Mucosa of rectum (tissue), 2 donors: Measurements from ENCODE around the gene ARL11.

ENCODE experiments used
- H3K27ac ChIP-seq, 2 donors: one replicate each; pipeline ENCODE4 v1.7.0; 2013; ENCODE audit warnings: inconsistent platforms in 2 of 2, low read depth in 2 of 2, low read length in 2 of 2
- H3K27me3 ChIP-seq, 2 donors: one replicate each; pipeline ENCODE4 v1.7.0; 2013; ENCODE audit warnings: low read length in 2 of 2; ENCODE audit not compliant: control insufficient read depth in 2 of 2, insufficient read depth in 2 of 2
- H3K36me3 ChIP-seq, 2 donors: one replicate each; pipeline ENCODE4 v1.7.0; 2013; ENCODE audit warnings: low read length in 2 of 2; ENCODE audit not compliant: control insufficient read depth in 2 of 2, insufficient read depth in 2 of 2
- H3K4me1 ChIP-seq, 2 donors: one replicate each; pipeline ENCODE4 v1.7.0; 2013; ENCODE audit warnings: low read length in 2 of 2, mild to moderate bottlenecking in 1 of 2; ENCODE audit not compliant: control insufficient read depth in 2 of 2, insufficient read depth in 2 of 2
- H3K4me3 ChIP-seq, 2 donors: one replicate each; pipeline ENCODE4 v1.7.0; 2013; ENCODE audit warnings: low read length in 2 of 2
- H3K9ac ChIP-seq, 2 donors: one replicate each; pipeline ENCODE4 v1.7.0; 2013; ENCODE audit warnings: low read length in 2 of 2, low read depth in 1 of 2, mild to moderate bottlenecking in 1 of 2
- H3K9me3 ChIP-seq, 2 donors: one replicate each; pipeline ENCODE4 v1.7.0; 2013; ENCODE audit warnings: low read length in 2 of 2; ENCODE audit not compliant: control insufficient read depth in 2 of 2
- donor health status: healthy.
- donor health status: Normal muscosa, but diverticular disease.

The ARL11 gene

DNA sequence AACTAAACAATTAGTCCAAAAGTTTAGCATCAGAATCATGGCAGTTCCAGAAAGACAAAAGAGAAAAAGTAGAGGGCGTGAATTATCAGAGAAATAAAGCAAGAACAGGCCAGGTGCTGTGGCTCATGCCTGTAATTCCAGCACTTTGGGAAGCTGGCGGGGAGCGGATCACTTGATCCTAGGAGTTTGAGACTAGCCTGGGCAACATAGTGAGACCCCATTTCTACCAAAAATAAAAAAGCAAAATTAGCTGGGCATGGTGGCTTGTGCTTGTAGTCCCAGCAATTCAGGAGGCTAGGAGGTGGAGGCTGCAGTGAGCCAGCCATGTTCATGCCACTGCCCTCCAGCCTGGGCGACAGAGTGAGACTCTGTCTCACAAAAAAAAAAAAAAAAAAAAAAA lies 18.4 kb downstream of the ARL11 start:
- H3K36me3 ChIP-seq: no peaks in the 10 kb centered on the region
- H3K27ac ChIP-seq: no peak overlapping the region
- no peaks in the 10 kb centered on the region for H3K27me3 ChIP-seq
- H3K4me1 ChIP-seq: no peaks in the 10 kb centered on the region
- no peak overlapping the region for H3K4me3 ChIP-seq
- H3K9ac ChIP-seq: no peak overlapping the region
- no peaks in the 10 kb centered on the region for H3K9me3 ChIP-seq

DNA sequence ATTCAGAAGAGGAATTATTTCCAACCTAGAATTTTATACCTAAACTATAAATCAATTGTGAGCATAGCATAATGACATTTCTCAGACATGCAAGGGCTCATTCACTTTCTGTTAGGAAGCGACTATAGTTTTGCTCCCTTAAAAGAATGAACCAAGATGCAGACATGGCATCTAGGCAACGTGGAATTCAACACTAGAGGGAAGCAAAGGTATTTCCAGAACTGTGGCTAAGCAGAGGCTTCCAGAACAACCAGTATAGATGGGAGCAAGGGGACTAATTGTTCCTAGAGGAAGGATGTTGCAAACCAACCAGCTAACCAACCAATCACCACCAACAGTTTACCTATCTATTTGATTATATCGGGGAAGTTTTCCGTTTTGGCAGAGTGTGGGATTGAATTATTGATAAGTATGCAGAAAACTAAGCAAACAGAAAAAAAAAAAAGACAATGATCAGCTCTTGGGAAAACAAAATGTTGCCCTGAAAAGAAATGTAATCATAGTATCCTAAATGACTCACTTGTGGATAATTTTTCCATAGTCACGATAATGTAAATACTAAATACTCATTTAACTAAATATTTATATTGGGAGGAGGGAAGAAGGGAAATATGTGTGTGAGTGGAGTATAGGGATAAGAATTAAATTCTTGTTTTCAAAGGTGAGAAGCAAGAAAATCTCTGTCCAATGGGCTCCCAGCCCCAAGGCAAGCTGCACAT lies 21.1 kb downstream of the ARL11 start:
- H3K9me3 ChIP-seq: no peaks in the 10 kb centered on the region
- H3K36me3 ChIP-seq: no peaks in the 10 kb centered on the region
- no peak overlapping the region for H3K27ac ChIP-seq
- no peak overlapping the region for H3K9ac ChIP-seq
- no peaks in the 10 kb centered on the region for H3K4me1 ChIP-seq
- no peaks in the 10 kb centered on the region for H3K27me3 ChIP-seq
- no peak overlapping the region for H3K4me3 ChIP-seq

DNA sequence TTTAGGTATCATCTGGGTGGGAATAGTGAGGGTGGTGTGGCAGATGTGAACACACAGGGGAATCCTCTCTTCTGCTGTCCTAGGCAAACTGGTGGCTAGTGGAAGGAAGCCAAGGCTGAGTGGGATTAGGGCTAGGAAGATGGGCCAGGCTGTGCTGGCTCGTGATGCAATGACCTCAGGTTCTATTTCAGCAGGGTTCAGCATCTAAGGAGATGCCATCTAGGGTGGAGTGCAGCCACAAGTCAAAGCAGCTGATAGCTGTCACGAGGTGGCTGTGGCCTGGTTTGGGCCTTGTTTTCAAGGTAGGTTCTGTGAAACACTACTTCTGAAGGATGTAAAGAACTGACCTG lies 21.6 kb downstream of the ARL11 start:
- H3K4me1 ChIP-seq: no peaks in the 10 kb centered on the region
- no peak overlapping the region for H3K9ac ChIP-seq
- no peaks in the 10 kb centered on the region for H3K27me3 ChIP-seq
- no peaks in the 10 kb centered on the region for H3K9me3 ChIP-seq
- H3K4me3 ChIP-seq: no peak overlapping the region
- no peaks in the 10 kb centered on the region for H3K36me3 ChIP-seq
- no peak overlapping the region for H3K27ac ChIP-seq

DNA sequence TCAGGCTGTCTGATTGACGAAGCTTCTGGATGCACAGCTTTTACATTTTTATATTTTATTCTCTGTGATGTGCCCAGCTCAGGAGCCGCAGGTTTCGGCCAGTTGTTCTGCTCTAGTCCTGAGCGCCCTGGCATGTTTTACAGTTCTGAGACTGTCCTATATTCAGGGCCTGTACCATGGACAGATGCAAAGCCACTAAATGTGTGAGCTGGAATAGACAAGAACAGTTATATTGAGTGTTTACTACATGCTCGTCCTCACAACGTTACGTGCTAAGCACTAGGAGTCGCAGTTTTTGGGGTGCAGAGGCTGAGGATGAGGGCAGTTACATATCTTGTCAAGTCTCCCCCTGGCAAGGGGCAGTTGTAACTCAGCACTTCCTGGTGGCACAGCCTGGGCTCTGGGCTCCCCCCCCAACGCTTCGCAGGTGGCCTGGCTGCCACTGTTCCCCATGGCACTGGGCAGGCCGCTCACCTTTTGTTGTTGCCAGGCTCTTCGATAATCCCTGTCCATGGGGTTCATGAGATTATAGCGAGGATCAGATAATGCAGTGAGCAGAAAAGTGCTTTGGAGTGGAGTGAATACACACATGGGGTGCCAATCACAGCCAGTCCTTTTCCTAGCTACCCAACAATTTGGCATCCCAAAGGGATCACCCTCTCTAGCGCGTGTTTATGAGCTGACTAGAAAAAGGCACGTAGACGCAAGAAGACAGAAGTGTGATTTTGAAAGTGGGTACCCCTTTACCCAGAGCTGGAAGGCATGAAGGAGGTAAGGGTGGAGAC lies 23.5 kb downstream of the ARL11 start:
- Histone ChIP-seq H3K27ac (no peak overlapping the region), H3K9ac (no peak overlapping the region), H3K27me3 (no peaks in the 10 kb centered on the region), H3K4me1 (no peaks in the 10 kb centered on the region), H3K36me3 (no peaks in the 10 kb centered on the region), H3K4me3 (no peak overlapping the region), H3K9me3 (no peaks in the 10 kb centered on the region)

DNA sequence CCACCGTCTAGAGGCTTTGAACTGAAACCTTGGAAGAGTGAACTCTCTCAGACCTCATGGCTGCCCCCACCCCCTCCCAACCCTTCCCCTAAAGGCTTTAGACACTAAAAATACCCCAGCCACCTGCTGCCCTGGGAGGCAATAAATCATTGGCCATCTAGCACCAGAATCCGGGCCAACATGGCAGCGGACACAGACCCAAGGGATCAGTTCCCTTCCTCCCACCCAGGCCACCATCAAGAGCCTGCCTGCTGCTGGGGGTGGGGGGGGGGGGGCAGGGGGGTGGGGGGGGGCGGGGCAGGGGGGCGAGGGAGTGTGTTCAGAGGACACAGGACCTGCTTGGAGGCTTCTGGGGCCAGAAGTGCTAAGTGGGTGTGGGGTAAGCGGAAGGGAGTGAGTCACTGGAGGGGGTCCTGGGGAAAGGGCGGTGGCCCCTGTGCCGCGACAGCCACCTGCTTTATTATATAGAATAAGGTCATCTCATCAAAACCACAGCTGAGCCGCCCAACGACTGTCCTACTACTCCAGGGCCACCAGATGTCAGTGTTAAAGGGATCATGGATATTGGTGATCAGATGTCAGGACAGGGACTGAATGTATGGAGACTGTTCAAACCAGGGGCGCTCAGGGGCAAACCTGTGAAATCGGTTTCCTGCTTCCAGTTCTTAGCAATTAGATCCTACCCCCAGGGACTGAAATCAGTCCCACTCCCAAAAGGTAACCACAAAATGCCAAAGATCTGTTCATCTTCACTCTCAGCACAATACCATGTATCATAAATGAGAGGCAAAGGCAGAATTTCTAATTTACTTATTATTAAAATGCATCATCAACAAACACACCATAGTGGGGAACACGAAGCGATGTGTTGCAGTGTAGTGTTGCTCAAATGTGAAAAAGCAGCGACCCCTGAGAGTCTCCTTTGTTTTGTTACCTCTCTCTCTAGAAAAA lies 24.3 kb downstream of the ARL11 start:
- Histone ChIP-seq H3K36me3 (no peaks in the 10 kb centered on the region), H3K4me1 (no peaks in the 10 kb centered on the region), H3K27ac (no peak overlapping the region), H3K4me3 (no peak overlapping the region), H3K9ac (no peak overlapping the region), H3K27me3 (no peaks in the 10 kb centered on the region), H3K9me3 (no peaks in the 10 kb centered on the region)

DNA sequence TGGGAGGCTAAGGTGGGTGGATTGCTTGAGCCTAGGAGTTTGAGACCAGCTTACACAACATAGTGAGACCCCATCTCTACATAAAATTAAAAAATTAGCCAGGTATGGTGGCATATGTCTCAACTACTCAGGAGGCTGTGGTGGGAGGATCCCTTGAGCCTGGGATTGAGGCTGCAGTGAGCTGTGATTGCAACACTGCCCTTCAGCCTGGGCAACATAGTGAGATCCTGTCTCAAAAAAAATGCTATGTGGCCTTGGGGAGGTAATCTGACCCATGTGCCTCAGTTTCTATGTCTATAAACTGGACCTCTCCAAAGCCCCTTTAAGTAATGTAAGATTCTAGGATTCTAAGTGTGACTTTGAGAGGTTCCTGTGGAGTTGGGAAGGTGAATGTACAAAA lies 25.2 kb downstream of the ARL11 start:
- Histone ChIP-seq H3K4me3 (no peak overlapping the region), H3K27ac (no peak overlapping the region), H3K9me3 (no peaks in the 10 kb centered on the region), H3K4me1 (no peaks in the 10 kb centered on the region), H3K36me3 (no peaks in the 10 kb centered on the region), H3K9ac (no peak overlapping the region), H3K27me3 (no peaks in the 10 kb centered on the region)

DNA sequence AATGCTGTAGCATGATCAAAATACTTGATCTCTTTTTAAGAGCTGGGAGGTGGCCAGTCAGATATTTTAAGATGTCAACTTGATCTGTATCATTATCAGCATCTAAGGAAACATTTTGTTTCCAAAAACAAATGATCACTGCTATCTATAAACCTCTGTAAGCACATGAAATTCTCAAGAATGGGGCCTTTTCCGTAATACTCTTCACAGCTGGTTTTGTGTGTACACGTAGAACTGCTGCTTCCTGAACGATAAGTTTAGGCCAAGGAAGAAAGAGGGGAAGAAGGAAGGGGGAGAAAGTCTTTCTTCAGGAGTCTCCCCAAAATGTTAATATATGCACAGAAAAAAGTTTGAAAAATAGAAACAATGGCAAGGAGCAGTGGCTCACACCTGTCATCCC lies 25.7 kb downstream of the ARL11 start:
- no peaks in the 10 kb centered on the region for H3K9me3 ChIP-seq
- H3K36me3 ChIP-seq: no peaks in the 10 kb centered on the region
- no peak overlapping the region for H3K4me3 ChIP-seq
- H3K27me3 ChIP-seq: no peaks in the 10 kb centered on the region
- no peak overlapping the region for H3K9ac ChIP-seq
- no peak overlapping the region for H3K27ac ChIP-seq
- H3K4me1 ChIP-seq: no peaks in the 10 kb centered on the region

DNA sequence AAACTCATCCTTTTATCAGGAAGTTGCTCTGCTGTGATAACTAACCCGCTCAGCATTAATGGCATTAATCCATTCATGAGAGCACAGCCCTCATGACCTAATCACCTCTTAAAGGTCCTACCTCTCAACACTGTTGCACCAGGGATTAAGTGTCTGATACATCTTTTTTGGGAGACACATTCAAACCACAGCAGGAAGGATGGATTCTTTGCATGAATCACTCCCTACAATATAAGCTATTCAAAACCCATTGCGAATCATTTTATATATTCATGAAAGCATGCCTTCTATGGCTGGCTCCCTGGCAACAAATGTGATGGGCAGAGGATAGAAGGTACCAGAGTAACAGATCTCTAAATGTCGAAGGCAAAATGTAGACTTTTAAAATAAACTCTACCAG lies 27.6 kb downstream of the ARL11 start:
- H3K4me1 ChIP-seq: no peaks in the 10 kb centered on the region
- H3K36me3 ChIP-seq: no peaks in the 10 kb centered on the region
- no peak overlapping the region for H3K27ac ChIP-seq
- no peak overlapping the region for H3K4me3 ChIP-seq
- H3K9ac ChIP-seq: no peak overlapping the region
- no peaks in the 10 kb centered on the region for H3K9me3 ChIP-seq
- no peaks in the 10 kb centered on the region for H3K27me3 ChIP-seq

DNA sequence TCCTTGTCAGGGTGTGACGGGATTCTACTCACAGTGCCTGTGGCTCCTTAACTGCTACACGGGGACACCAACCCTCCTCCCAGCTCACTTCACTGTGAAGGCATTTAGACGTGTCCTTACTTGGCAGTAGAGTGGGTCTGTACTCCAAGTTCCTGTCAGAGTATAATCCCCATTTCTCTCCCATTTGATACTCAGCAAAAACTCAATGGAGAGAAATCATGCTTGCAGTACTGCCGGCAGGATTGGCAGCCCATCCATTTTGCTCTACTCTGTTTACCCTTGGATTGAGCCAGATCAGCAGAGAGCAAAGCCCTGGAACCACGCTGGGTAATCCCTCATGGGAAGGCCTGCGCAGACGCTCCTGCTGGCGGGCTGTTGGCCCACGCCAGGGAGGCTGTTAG lies 28.9 kb downstream of the ARL11 start:
- H3K9me3 ChIP-seq: no peaks in the 10 kb centered on the region
- H3K4me1 ChIP-seq: no peaks in the 10 kb centered on the region
- H3K27ac ChIP-seq: no peak overlapping the region
- H3K36me3 ChIP-seq: no peaks in the 10 kb centered on the region
- H3K27me3 ChIP-seq: no peaks in the 10 kb centered on the region
- H3K9ac ChIP-seq: no peak overlapping the region
- no peak overlapping the region for H3K4me3 ChIP-seq

DNA sequence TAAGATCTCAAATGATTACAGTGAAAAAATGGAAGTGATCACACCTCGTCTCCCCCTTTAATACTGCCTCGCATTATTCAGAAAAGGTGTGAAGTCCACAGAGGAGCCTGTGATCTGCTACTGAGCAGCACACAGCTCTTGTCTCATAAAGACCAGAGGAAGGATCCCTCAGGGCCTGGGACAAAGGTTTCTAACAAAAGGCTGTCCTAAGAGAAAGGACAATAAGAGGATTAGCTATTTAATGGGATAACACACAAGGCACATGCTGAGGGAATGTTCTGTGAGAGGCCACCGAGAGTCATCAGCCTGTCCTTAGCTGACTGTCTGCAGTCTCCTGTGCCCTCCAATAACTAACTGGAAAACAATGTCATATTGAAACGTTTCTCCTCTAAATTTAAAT lies 36.3 kb downstream of the ARL11 start:
- Histone ChIP-seq H3K9ac (no peak overlapping the region), H3K9me3 (no peaks in the 10 kb centered on the region), H3K4me1 (no peaks in the 10 kb centered on the region), H3K27ac (no peak overlapping the region), H3K36me3 (peaks cover 13 to 14% of the 10 kb centered on the region in 2 donors), H3K27me3 (no peaks in the 10 kb centered on the region), H3K4me3 (no peak overlapping the region)
